MV-4-11 (cell line): Measurements from ENCODE around the gene MTA2.

Experiments
- DNase-seq: peaks from one replicate; lab custom pipeline; 2025; lab: John Stamatoyannopoulos, UW

The MTA2 gene

GRCh38 chr11:62612366-62613290 is 11.0 kb upstream of the MTA2 start, which contains the start of the genes EML3 and ROM1:
EML3 (minus strand) TSS chr11:62612775; CDS start chr11:62612457, 318 bp downstream.
ROM1 (plus strand) TSS chr11:62613257; CDS start chr11:62613282, 25 bp downstream.
- peak; percentile 64 for DNase-seq

DNA sequence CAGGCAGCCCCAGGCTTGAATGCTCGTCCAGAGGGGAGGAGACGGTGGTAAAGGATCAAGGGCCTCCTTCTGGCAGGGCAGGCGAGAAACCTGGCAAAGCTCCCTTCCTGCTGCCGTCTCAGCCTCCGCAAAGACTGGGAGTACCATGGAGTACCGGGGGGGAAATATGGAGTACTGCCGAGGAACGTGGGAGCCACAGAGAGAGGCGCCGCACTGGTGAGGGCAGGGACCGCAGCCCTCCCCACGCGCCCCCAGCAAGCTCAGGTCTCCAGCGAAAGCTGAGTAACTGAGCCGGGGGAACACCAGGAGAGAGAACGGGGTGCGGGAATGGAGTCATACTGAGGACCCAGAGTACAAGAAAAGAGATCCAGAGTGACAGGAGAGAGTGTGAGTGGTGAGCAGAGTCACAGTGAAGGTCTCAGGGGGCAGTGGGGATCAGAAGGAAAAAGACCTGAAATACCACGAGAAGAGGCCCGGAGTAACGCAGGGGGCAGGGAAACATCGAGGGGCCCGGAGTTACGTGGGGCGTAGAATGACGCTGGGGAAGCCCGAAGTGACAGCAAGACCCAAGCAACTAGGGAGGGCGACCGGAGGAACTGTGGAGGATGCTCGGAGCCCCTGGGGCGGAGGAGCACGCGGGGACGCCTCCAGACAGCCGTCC is 10.2 kb upstream of the MTA2 start:
- DNase-seq, result peak; percentile 29

DNA sequence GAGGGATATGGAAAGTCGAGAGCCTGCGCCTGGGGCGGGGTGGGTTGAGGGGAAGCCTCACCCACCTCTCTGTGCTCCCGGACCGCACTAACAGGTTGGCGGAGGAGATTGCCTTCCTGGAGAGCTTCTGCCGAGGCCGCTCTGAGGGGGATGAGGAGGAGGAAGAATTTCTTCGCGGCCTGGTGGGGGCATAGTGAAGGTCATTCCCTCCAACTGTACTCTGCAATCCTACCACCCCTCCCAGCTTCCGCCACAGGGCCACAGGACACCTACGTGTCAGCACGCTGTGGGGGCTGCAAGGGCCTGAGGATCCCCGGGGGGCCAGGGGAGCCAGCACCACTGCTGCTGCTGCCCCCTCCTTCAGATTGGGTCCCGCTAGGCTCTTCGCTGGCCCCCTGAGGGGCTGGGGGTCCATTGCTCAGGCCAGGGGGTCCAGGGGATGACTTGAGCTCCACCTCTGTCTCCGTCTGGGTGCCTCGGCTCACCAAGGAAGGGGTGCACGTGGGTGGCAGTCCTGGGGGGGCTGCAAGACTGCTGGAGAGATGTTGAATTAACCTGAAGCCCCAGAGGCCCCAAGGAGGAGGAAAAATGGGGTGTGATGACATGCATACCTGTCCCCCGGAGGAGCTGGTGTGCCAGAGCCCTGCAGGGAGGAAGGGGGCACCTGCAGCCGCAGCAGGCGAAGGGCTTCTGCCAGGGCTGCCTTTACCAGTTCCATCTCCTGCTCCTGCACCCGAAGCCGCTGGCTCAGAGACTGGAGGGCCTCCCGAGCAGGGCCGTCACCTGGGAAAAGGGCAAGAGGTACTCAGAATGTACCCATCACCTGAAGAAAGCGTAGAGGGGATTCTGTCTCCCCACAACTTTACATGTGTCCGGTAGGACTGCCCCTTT is 9.4 kb upstream of the MTA2 start:
- DNase-seq, result no peak

DNA sequence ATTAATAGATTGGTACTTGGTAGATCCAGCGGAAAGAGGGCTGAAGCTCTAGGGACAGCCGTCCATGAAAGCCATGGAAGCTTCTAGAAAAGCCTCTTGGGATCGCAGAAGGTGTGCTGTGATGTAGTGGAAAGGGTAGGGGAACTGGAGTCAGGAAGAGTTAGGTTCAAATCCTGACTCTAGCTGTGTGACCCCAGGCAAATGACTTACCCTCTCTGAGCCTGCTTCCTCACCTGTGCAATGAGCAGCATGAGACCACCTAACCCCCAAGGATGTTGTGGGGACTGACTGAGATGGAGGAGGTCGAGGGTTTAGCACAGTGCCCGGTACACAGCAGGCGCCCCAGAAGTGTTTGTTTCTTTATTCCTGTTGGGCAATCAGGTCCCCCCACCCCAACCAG is 8.7 kb upstream of the MTA2 start:
- no peak for DNase-seq

DNA sequence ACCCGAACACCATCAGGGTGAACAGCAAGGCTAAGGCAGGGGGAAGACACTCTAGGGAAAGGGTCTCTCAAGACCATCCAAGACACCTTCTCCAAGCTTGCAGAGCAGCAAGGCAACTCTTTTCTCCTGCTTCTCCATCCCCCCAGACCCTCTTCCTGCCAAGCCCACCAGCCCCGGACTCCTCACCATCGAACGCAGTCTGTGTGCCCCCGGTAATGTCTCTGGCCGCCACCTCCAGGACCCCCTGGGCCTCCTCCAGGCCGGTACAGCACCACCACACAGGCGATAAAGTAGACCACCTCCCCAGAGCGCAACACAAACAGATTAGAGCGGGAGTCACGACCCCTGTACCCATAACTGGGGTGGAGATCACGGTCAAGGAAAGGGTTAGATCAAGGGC is 7.1 kb upstream of the MTA2 start:
- no peak for DNase-seq

- DNase-seq, result peak; percentile 75
Observed at GRCh38 chr11:62607714-62608113, 6.0 kb upstream of the MTA2 start.

- no peak for DNase-seq
Observed at GRCh38 chr11:62605902-62606301, 4.2 kb upstream of the MTA2 start.

GRCh38 chr11:62605467-62605866 is 3.8 kb upstream of the MTA2 start:
- no peak for DNase-seq

GRCh38 chr11:62604460-62605120 is 2.9 kb upstream of the MTA2 start:
- no peak for DNase-seq

GRCh38 chr11:62603776-62604299 is 2.2 kb upstream of the MTA2 start:
- no peak for DNase-seq

DNA sequence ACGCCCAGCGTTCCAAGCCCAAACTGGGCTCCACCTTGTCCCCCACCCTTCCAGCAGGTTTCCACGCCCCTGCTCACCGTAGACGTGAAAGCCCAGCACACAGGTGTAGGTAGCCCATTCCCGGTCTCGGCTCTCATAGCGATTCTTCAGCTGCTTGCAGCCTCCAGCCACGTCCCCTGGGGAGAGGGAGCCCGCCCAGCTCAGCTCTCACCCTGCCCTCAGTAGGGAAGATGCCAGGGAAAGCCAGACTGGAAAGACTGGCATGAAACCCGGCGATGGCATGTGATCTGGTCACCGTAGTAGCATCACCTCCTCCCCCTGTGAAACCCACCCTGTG is 1.4 kb upstream of the MTA2 start:
- DNase-seq, result no peak

GRCh38 chr11:62602141-62603071 is 741 bp upstream of the MTA2 start:
- DNase-seq, result peak; percentile 46

GRCh38 chr11:62601122-62601371 is 618 bp downstream of the MTA2 start:
- DNase-seq, result peak; percentile 9

DNA sequence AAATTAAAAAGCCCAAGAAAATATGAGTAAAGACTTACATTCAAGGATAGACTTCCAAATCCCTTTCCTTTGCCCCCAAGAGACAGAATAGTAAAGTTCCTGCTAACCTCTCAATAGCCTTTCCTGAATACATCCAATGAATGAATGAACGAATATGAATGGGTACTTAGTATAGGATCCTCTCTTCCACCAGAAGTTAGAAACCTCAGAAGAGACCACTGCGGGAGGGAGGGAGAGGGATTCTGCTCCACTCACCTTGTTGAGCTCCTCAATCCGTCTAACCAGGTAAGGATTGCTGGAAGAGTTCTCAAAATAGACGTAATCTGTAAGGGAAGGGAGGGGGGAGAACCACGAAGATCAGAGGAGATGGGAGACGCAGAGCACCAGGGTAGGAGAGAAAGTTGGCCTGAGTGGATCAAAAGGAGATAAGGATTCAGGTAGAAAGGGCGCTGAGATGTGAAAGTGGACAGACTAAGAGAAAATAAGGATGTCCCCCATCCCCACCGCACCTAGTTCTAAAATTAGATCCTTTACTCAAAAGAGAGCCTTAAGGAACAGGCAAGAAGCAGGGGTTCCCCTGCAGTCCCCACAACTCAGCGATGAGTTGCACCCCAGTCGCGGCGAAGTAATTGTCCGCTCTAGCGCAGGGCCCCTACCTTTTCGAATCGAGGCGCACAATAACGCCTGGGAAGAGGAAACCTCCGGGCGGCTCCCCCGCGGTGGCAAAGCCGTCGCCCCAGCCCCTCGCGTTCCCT is 1.1 kb downstream of the MTA2 start:
- DNase-seq, result no peak

- DNase-seq, result no peak
Observed at GRCh38 chr11:62599901-62600300, 1.8 kb downstream of the MTA2 start.

GRCh38 chr11:62599069-62599696 is 2.5 kb downstream of the MTA2 start:
- DNase-seq, result peak; percentile 99

- no peak for DNase-seq
Observed at GRCh38 chr11:62595124-62595523, 6.5 kb downstream of the MTA2 start.

- peak; percentile 85 for DNase-seq
Observed at GRCh38 chr11:62593434-62594044, 8.1 kb downstream of the MTA2 start.

- DNase-seq, result no peak
Observed at GRCh38 chr11:62592989-62593421, 8.7 kb downstream of the MTA2 start.
